Right lobe of liver (tissue), 4 donors: ENCODE data around the gene ATXN1.

Experiments
- POLR2A ChIP-seq: fragments of 450-650 bp; IDR thresholded peaks from one replicate; pipeline ENCODE4 v1.6.1; 2017; ENCODE audit warnings: antibody characterized with exemption, mild to moderate bottlenecking
- TF ChIP-seq, protein P1 (sequence below), 4 donors: fragments of 200-600 bp in 3 of 4; fragments of 450-650 bp in 1 of 4; IDR thresholded peaks; one replicate each; pipeline versions ENCODE4 v1.5.1 to v1.8.0; 2016 to 2022; ENCODE audit warnings: antibody characterized with exemption in 4 of 4, mild to moderate bottlenecking in 2 of 4
- donor health status: DM: no; HTN: no; CAD: no.
- donor health status: DM: no; HTN: no; CAD: no.
- donor health status: DM: no; HTN: yes; CAD: no.

DNA sequence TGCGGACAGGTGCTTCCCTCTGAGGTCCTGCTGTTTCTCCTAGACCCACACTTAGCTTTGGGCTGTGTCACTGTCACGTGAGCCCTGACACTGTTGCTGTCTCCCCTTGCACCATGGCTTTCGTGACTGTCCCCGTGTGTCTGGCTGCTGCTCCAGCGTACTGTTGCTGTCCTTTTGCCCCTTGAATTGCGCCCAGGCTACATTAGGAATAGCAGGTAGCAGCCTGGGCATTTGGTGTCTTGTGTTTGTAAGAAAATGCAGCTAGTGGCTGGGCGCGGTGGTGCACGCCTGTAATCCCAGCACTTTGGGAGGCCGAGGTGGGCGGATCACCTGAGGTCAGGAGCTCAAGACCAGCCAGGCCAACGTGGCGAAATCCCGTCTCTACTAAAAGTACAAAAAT is 476.8 kb downstream of the ATXN1 start:
- TF ChIP-seq, protein P1, sequence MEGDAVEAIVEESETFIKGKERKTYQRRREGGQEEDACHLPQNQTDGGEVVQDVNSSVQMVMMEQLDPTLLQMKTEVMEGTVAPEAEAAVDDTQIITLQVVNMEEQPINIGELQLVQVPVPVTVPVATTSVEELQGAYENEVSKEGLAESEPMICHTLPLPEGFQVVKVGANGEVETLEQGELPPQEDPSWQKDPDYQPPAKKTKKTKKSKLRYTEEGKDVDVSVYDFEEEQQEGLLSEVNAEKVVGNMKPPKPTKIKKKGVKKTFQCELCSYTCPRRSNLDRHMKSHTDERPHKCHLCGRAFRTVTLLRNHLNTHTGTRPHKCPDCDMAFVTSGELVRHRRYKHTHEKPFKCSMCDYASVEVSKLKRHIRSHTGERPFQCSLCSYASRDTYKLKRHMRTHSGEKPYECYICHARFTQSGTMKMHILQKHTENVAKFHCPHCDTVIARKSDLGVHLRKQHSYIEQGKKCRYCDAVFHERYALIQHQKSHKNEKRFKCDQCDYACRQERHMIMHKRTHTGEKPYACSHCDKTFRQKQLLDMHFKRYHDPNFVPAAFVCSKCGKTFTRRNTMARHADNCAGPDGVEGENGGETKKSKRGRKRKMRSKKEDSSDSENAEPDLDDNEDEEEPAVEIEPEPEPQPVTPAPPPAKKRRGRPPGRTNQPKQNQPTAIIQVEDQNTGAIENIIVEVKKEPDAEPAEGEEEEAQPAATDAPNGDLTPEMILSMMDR (IDR thresholded peaks at IDR 0.05): no peak
- no peak for TF ChIP-seq POLR2A
